Limb (tissue), 2 donors: ENCODE data around the gene SCN4B.
A peak's percentile ranks its signal among the peaks of the same experiment; 100 is the strongest.

ENCODE experiments used
- DNase-seq, 2 donors: peaks; one replicate each; pipeline ENCODE4 v3.0.0-alpha.2; 2016; ENCODE audit errors: extremely low spot score in 2 of 2

The SCN4B gene

DNA sequence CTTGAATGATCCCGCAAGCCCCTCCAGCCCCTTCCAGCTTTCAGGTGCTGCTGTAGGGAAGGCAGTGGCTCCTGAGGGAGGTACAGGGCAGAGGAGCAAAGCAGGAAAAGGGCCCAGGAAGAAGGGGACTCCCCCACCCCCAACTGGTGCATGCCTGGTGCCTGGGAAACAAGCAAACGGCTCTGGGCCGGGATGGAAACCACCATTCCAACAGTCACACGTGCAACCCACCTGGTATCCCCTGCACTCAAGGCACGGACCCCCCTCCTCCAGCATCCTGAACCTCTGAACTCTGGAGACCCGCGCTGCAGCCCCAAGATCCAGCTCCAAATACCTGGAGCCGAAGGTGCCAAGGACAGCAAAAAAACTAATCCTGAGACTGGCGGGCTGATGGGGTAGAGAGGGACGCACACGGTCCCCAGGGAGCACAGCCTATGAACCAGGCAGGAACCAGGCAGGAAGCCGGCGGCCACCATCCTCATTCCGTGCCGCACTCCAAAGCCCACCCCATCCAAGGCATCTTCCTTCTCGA is 537 bp downstream of the SCN4B start:
- DNase-seq, result no peak

DNA sequence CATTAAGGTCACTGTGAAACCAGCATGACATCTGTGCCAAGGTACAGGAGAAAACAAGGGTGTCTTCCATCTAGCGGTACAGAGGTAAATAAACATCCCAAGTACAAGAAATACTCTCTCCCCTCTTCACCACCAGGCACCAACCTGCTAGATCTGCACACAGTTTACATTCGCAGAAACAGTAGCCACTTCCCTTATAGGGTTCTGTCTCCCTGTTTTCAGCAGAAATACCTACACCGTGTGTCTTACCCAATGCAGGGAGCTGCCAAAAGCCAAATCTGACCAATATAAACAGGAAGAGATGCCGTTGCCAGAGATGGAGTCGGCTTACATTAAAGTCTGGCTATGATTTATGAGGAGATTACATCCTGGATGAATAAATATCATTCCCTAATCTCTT is 1.2 kb downstream of the SCN4B start:
- no peak for DNase-seq

DNA sequence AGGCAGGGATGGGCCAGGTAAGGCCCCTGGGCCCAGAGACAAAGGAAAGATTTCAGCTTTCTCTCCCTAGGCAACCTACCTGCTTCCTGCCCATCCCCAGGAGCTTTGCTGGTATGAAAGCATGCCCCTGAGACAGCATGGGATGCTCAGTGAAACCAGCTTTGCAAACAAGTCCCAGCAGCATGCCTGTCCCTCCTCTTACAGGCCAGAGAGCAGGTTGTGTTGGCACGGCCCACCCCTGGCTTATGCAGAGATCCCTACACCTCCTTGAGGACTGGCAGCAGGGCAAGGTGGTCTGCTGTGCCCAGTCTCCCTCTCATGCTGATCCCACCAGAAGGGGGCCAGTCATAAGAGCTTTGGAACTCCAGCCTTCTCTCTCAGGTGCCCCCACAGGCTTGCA is 3.1 kb downstream of the SCN4B start:
- DNase-seq, result no peak

DNA sequence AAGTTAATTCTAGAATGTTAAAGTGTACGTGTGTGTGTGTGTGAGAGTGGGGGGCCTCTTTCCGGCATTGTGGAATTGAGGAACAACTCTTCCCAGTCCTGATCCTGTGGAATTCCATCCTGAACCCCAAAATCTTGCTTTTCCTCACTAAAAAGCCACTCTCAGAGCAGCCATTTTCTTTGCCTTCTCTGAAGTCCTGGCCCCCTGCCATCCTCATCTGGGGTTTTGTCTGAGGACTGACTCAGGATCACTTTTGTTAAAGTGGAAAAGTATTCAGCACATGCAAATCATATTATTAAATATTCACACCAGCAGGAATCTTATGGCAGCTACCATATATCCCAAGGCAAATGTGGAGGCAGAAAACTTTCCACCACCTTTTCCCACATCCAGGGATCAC is 3.8 kb downstream of the SCN4B start:
- peak in 1 of 2 donors; percentile 50 for DNase-seq

DNA sequence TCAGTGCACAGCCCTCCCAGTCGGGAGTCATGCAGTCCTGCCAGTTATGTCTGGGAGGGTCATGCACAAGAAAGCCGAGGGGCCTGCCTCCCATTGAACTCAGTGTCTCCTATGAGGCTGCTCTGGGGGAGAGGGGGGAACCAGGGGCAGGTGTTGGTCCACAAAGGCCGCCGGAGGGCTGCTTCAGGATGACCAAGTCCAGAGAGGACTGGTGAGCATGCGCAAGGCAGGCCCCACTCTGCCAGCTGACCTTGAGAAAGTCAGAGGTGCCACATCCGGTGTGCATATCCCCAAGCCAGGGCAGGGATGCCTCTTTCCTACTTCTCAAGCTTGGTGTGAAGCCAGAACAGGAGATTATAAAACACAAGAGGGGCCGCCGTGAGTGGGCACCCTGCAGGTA is 4.4 kb downstream of the SCN4B start:
- DNase-seq, result no peak

DNA sequence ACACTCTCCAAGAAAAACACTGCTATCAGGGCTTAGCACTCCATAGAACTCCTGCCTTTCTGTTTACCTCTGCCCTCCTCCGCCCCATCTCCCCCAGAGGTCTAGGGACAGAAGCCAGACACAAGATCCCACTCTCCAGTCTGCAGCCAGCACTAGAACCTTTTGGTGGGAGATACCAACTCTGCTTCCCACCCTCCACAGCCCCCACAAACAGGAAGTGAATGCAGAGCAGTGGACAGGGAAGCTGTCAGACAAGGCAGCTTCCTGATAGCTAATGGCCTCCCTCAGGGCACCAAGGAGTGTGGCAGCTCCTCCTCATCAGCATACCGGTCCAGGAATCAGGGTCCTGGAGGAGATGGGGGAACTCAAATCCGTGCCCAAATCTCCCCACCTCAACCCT is 5.1 kb downstream of the SCN4B start:
- DNase-seq, result no peak

DNA sequence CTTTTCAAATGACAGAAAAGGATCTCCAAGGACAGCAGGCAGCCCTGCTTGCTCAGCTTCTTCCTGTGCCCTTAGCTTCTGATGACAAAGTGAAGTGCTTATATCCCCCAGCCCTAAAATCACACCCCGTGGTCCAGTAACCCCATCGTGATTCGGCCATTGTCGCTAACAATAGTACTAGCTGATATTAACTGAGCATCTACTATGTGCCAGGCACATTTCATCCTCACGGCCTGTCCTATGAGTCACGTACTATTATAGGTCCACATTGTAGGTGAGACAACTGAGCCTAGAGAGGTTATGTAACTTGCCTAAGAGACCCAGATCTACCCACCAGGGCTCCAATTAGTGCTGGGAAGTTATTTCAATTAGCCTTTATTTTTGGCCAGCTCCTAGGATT is 6.1 kb downstream of the SCN4B start:
- DNase-seq, result no peak

DNA sequence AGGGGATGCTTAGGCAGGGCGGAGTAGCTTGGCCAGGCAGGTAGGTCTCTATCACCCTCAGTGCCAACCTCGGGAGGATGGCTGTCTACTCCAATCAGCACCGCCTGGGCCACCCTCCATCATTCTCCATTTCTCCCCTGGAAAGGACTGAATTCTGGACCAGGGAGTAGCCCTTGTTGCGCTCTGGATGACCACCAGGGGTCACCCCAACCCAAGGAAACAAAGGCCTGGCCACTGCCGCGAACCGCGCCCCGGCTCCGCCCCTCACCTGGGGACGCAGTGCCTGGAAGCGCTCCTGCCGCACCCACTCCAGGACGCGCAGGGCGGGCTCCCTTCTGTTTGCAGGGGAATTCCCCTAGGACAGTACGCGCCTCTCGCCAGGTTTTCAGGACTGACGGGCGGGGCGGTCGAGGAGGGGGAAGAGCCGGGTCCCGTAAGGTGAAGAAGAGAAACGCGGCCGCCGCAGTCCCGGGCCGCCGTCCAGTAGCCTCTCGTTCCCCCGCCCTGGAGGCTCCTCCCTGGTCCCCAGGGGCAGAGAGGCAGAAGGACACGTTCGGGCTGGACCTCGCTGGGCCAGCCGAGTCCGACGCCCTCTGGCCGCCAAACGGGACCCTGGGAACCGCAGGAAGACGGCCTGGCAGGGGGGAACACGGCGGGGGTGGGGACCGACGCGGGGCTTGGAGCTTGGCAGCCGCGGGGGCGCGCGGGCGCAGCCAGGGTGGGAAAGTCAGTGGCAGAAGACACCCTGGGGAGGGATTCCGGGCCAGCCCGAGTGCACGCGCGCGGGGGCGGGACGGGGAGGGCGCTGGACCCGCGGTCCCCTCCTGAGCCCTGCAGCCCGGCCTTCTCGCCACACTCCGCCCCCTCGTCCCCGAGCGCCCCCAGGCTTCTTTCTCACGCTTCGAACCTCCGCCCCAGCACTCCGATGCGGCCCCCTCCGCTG is 7.1 kb downstream of the SCN4B start:
- peak; percentile 77 to 91 for DNase-seq

DNA sequence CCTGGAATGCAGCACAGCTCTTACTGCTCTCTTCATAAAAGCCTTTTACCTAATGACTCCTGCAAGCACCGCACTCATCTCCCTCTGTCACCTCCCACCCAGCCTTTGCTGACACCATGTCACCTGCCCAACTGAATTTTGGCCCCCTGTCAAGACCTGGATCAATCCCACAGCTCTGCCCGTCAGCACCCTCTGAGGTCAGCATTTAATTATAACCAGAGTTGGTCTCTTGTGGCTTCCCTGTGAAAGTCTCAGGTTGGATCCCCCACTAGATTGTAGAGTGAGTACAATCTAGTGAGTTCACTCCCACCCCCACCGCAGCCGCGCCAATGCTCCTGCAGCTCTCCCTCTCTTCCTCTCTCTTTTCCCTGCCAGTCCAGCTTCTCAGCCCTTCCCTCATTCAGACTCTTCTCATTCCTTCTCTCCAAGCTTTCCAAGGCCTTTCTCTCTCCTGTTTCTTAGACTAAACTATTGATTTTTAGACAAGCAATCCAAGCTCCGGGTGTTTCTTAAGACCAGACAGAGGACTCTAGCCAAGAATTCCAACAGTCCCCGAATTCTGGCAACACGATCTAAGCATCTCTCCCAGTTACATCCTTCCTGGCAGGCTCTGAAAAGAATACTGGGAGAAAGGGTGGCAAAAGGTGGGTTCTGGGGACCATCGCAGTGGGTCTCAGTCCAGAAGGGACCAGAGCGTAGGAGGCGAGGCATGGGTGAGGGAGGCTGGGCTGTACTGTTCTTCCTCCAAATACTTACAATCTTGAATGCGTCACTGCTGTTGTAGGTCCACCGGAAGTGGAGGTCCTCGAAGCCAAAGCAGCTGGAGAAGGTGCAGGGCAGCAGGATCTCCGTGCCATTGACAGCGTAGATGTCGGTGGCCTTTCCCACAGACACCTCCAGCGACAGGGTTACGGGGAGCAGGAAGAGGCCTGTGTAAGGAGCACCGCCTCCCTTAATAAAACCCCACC is 8.0 kb downstream of the SCN4B start:
- no peak for DNase-seq

DNA sequence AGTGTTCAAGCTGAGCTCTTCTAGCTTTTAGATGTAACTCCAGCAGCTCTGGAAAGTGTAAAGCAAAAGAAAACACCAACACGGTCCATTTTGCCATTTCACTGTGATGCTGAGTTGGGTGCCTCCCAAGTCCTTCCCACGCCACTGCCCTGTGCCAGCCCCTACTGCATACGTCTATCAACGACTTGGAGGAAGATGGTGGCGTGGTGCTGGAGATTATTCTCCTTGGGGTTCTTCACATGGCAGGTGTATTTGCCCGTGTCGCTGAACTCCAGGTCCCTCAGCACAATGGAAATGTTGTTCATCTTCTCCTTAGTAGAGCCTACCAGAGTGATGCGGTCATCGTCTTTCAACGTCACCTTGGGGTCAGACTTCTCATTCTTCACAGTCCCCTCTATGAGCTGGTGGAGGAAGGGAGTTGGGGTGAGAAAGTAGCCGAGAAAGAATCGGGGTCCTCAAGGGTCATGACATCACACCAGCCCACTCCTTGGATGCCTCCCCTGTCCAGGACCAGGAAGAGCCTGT is 8.9 kb downstream of the SCN4B start:
- no peak for DNase-seq

DNA sequence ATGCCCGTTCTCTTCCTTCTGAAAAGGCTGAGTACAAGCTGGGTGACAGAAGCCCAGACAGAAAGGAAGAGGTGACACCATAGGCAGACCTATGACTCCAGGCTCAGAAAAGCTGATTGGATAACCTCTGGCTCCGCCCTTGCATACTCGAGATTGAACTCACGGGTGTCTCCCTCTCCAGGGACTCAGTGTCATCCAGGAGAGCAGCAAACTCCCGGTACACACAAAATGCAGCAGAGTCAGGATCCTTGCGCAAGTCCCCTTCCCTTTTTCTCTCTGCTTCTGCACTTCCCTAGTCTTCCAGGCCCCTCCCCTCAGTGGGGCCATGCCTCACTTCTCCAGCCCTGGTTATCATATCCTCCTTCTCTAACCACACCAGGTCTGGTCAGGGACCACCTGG is 9.8 kb downstream of the SCN4B start:
- DNase-seq, result no peak

DNA sequence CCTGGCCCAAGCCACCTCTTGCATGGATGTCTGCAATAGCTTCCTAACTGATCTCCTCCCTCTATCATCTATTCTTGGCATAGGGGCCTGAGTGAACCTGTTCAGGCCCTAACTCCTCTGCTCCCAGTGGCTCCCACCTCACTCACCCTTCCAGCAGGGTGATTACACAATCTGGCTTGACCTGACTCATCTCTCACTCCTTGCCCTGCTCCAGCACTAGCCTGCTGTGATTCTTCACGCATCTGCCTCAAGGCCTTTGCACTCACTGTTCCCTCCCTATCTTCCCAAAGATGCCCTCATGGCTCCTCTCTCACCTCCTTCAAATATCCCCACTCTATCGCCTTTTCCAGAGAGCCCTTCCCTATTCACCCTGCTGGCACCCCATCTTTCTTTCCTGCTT is 10.5 kb downstream of the SCN4B start:
- no peak for DNase-seq

DNA sequence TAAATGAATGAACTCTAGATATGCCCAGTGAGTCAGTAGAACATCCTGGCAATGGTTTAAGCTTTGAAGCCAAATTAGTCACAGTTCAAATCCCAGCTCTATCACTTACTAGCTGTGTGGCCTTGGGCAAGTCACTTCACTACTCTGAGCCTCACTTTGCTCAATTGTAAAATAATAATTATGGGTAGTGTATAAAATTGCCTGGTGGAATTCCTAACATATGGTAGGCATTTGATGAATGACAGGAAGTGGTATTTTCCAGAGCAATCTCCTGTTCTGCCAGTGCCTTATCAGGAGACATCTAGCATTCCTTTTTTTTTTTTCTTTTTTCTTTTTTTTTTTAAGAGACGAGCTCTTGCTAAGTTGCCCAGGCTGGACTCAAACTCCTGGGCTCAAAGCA is 13.0 kb downstream of the SCN4B start:
- DNase-seq, result no peak

DNA sequence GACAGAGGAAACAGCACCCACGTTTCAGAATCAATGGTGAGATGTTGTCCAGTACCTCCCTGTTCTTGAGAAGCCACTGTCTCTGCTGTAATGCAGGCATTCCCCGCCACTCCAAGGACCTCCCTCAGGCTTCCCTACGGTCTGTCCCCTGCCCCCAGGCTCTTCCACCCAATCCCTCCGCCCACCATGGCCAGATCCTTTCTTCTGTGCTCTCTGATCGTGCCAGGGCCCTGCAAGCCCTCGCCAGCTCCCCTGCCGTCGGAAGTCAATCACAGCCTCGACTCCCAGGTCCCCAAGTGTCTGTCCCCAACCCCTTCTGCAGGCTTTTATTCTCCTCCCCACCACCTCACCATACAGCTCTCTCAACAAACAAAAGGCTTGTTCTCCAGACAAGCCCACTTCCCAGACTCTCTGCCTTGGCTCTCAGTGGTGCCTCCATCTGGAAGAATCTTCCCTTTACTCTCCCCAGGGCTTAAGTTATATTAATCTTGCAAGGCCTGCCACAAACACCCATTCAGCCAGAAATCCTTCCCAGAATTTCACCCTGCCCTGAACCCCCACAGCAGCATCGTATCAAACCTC is 13.7 kb downstream of the SCN4B start:
- no peak for DNase-seq

DNA sequence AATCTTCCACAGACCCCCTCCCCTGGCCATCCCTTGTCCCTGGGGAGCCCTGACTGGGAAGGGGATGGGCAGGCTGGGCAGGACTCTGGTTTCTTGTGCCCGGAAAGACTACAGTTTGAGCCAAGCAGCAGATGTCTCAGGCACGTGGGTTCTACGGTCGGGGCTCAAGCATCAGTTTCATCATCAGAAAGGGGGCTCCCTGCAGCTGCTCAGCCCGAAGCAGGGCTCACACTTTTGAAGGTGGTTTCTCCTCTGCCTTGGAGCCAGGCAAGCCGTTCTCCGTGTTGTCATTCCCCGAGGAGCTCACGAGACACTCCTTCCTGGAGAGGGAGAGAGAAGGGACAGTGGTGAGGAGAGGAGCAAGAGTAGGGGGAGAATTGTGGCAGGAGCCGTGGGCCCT is 15.8 kb downstream of the SCN4B start:
- no peak for DNase-seq

DNA sequence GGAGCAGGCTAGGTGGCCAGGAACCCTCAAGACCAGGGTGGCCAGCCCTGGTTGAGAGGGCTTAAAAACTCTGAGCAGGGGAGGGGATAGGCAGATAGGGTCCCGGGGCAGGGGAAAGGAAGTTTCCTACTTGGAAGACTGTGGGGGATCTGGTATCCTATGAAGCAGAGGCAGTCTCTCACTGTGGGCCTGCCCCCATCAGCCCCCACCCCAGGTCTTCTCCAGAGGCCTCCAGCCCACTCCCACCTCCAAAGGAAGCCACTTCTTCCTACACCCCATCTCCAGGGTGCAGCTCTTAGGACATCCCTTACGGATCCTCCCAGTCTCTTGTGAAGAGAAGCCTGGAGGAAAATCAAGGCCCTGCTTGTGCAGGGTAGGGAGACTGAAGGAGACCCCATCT is 16.3 kb downstream of the SCN4B start:
- DNase-seq, result no peak

DNA sequence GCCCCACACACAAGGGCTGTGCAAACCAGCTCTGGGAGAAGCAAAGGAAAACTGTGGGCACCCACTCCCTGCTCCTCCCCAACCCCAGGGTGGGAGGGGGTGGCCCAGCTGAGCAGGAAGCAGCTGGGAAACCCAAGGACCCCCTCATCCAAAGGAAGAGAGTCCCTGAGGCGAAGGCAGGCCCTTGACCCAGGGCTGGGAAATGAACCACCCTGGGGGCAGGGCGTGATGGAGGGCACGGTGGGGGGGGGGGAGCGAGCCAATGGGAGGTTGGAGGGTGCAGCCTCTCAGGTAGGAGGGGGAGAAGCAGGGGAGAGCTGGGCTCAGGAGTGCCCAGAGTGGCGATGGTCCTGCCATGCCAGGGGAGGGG is 16.8 kb downstream of the SCN4B start:
- DNase-seq, result no peak

DNA sequence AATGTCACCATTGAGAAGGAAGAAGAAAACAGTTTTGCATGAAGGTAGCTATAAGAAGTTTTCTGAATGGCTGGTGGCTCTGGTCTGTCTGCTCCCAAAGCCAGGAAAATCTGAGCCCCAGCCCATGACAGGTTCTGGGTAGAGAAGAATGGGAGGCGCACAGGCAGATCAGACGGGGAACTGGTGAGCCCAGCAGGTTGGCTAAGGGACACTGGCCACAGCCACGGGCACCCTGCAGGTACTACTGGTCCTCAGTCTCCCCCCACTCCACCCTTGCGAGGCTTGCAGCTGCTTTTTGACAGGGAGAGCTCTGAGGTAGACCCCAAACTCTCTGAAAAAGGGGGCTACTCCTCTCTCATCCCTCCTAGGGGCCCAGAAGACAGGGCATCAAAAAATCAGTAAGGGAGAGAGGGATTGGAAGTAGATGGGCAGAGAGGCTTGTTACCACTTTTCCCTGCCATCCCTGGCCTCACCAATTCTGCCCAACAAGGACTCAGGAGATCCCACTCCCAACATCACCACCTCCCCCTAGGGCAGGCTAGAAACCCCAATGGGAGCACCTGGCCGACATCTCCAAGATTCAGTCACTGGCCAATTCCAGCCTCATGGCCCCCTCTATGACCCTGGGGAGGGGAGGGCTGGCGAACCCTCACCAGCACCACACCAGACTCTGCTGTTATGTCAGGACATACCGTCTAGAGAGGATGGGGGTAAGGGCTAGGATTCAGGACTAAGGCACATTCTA is 17.4 kb downstream of the SCN4B start:
- no peak for DNase-seq

DNA sequence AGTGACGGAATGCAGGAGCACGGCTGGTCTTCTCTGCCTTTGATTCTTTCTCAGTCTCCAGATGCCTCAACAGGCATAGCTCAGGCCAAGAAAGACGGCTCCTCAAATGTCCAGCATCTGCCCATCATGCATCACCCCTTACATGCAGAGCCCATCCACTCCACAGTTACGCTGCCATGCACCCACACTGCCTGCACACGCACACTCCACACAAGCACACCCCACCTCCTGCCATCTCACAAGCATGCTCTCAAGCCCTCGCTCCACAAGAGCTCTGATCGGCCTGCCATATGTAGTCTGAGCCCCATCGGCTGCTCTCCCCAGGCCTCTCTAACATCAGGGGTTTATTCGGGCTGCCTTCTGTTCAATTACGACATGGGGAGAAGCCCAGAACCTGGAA is 18.8 kb downstream of the SCN4B start:
- no peak for DNase-seq

DNA sequence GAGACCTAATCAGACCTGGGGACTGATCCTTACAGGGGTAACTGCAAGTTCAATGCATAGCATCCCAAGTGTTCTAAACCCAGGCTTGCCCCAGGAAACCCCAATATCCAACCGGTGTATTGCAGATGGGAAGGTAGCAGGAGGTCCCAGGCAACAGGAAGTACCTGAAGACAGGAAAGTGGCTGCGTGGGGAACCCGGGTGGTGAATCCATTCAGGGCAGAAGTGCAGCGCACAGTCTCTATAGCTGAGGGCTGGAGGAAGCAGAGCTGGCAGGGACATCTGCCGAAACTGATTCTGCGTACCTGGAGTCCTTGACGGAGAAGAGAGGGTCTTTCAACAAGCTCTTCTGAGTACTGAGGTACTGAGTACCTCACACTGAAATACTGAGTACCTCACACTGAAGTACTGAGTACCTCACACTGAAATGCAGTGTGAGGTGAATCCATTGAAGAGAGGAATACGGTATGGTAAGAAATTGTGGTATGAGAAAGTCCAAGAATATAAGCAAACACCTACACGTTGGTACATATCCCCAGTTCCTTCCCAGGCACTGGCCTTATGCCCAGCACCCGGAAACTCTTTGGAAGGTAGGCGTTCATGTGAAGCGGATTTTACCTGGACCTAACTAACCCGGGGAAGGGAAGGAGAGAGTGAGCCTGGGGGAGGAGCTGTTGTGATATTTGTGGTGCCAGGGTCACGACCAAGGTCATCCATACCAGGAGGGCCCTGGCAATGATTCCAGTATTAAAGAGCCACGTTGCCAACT is 20.1 kb downstream of the SCN4B start:
- DNase-seq, result no peak
